Subcutaneous adipose tissue (tissue), 4 donors: ENCODE results near the gene CUL9. TPM values are rescaled to one million over a fixed set of nuclear protein-coding genes. Genes with fewer than 3 reads are reported as not detected.

Source experiments
- total RNA-seq, 4 donors: library from RNA; depleted of rRNA; stranded (reverse); fragments of >200 nt; gene quantifications; one replicate each; pipeline ENCODE4 v1.1.0, GENCODE V29; 2016
- TF ChIP-seq, protein P1 (sequence below): fragments of 450-650 bp; IDR thresholded peaks from one replicate; pipeline ENCODE4 v1.5.1; 2016; ENCODE audit warnings: low read depth, mild to moderate bottlenecking, control low read depth, antibody characterized with exemption, moderate library complexity

Gene CUL9
- total RNA-seq, 4 donors from 2014 or later = 16.3 to 36.7 (median 27.2) TPM

GRCh38 chr6:43183441-43183840 lies 1.4 kb downstream of the CUL9 start:
- TF ChIP-seq, protein P1, sequence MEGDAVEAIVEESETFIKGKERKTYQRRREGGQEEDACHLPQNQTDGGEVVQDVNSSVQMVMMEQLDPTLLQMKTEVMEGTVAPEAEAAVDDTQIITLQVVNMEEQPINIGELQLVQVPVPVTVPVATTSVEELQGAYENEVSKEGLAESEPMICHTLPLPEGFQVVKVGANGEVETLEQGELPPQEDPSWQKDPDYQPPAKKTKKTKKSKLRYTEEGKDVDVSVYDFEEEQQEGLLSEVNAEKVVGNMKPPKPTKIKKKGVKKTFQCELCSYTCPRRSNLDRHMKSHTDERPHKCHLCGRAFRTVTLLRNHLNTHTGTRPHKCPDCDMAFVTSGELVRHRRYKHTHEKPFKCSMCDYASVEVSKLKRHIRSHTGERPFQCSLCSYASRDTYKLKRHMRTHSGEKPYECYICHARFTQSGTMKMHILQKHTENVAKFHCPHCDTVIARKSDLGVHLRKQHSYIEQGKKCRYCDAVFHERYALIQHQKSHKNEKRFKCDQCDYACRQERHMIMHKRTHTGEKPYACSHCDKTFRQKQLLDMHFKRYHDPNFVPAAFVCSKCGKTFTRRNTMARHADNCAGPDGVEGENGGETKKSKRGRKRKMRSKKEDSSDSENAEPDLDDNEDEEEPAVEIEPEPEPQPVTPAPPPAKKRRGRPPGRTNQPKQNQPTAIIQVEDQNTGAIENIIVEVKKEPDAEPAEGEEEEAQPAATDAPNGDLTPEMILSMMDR = no peak

DNA sequence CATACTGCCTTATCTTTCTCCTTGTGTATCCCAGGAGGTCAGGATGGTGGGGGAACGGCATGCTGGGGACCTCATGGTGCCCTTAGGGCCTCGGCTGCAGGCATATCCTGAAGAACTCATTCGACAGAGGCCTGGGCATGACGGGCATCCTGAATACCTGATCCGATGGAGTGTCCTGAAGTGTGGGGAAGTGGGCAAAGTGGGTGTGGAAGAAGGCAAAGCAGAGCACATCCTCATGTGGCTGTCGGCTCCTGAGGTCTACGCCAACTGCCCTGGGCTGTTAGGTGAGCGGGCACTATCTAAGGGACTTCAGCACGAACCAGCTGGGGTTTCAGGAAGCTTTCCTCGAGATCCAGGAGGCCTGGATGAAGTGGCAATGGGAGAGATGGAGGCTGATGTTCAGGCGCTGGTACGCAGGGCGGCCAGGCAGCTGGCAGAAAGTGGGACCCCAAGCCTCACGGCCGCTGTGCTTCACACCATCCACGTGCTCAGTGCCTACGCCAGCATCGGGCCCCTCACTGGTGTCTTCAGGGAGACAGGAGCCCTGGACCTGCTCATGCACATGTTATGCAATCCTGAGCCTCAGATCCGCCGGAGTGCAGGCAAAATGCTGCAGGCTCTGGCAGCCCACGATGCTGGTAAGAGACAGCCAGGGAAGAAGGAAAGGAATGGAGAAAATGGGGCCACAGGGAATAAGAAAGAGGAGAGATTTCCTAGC lies 2.4 kb downstream of the CUL9 start:
- TF ChIP-seq, protein P1 = no peak

GRCh38 chr6:43185391-43185985 lies 3.5 kb downstream of the CUL9 start:
- TF ChIP-seq, protein P1 = no peak

- TF ChIP-seq, protein P1 = no peak
Measured at GRCh38 chr6:43186019-43186418, 4.0 kb downstream of the CUL9 start.

DNA sequence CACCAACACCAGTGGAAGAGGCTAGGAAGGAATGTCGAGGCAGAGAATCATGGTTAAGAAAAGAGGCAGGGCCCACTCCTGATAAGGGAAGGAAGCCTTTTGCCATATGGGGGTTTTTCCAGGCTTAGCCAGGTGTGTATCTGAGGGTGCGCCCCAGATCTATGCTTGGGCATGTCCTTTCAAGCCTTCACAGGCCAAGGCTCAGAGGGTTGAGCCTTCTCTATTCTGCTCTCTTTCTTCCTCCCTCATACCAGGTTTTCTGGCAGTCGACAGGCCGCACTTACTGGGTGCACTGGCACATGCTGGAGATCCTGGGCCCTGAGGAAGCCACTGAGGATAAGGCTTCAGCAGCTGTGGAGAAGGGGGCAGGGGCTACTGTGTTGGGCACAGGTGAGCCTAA lies 4.7 kb downstream of the CUL9 start:
- TF ChIP-seq, protein P1 = no peak

DNA sequence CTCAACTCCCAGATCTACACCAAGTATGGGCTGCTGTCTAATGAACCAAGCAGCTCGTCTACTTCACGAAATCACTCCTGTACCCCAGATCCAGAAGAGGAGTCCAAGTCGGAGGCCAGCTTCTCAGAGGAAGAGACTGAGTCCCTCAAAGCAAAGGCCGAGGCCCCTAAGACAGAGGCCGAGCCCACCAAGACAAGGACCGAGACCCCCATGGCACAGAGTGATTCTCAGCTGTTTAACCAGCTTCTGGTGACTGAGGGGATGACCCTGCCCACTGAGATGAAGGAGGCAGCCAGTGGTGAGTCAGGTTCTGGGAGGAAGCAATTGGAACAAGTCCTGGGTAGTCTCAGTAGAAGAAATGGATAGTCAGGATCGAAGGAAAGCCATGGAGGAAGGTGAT lies 5.8 kb downstream of the CUL9 start:
- TF ChIP-seq, protein P1 = no peak

DNA sequence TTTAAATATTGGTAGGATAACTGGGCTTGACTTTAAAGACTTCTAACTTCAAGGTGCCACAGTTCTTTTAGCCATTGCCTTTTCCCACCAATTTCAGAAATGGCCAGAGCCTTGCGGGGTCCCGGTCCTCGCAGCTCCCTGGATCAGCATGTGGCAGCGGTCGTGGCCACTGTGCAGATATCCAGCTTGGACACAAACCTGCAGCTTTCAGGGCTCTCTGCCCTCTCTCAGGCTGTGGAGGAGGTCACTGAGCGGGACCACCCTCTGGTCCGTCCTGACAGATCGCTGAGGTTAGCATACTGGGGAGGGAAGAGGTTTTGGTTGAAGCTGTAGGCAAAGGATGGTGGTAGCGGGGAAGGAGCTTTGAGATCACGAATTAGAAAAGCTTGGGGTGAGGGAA lies 6.4 kb downstream of the CUL9 start:
- TF ChIP-seq, protein P1 = no peak
